Measurements from ENCODE around the gene CD302.

- TF ChIP-seq CTCF (IDR thresholded peaks at IDR 0.05): no peak
- TF ChIP-seq EZH2 (IDR thresholded peaks at IDR 0.05): no peak
- TF ChIP-seq EZH2phosphoT487 (IDR thresholded peaks at IDR 0.05): no peak
Measured at GRCh38 chr2:159829376-159829775, 31.4 kb upstream of the CD302 start.
